Measurements from ENCODE around the gene RCAN2. TPM values are rescaled to one million over a fixed set of nuclear protein-coding genes. Genes with fewer than 3 reads are reported as not detected.

The RCAN2 gene
- total RNA-seq, 1 donor from 2014 or later: 11.7 TPM

DNA sequence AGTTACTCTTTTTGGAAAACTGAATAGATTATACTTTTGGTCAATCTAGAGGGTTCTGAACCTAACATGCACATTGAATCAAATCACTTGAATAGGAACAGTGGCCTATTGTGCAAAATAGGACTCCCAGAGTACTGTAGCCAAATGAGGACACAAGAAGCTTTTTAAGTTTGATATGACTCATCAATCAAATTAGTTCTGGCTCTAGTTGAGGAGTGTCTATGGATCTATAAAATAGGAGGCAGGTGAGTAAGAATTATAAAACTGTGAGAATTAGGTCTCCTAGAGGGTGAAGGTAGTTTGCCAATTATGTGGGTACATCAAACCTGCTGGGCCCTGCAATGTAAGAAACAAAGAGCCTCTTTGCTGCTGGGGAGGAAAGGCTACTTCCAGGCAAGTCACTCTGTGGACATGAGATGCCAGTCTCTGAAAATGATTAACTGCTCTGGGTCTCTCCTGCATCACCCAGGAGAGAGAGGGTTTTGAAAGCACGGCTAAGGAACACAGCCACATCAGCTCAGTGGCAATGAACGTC lies 112.3 kb downstream of the RCAN2 start:
- Histone ChIP-seq H3K36me3 (no peaks in the 10 kb centered on the region), H3K4me3 (no peak overlapping the region), H3K27me3 (no peaks in the 10 kb centered on the region), H3K4me1 (no peaks in the 10 kb centered on the region), H3K27ac (no peak overlapping the region), H3K9me3 (no peaks in the 10 kb centered on the region)
- TF ChIP-seq, protein P1, sequence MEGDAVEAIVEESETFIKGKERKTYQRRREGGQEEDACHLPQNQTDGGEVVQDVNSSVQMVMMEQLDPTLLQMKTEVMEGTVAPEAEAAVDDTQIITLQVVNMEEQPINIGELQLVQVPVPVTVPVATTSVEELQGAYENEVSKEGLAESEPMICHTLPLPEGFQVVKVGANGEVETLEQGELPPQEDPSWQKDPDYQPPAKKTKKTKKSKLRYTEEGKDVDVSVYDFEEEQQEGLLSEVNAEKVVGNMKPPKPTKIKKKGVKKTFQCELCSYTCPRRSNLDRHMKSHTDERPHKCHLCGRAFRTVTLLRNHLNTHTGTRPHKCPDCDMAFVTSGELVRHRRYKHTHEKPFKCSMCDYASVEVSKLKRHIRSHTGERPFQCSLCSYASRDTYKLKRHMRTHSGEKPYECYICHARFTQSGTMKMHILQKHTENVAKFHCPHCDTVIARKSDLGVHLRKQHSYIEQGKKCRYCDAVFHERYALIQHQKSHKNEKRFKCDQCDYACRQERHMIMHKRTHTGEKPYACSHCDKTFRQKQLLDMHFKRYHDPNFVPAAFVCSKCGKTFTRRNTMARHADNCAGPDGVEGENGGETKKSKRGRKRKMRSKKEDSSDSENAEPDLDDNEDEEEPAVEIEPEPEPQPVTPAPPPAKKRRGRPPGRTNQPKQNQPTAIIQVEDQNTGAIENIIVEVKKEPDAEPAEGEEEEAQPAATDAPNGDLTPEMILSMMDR (IDR thresholded peaks at IDR 0.05): no peak
- intact Hi-C loops (cut with DNase I): no loop called here
- ATAC-seq: no peak
- no peak for DNase-seq

DNA sequence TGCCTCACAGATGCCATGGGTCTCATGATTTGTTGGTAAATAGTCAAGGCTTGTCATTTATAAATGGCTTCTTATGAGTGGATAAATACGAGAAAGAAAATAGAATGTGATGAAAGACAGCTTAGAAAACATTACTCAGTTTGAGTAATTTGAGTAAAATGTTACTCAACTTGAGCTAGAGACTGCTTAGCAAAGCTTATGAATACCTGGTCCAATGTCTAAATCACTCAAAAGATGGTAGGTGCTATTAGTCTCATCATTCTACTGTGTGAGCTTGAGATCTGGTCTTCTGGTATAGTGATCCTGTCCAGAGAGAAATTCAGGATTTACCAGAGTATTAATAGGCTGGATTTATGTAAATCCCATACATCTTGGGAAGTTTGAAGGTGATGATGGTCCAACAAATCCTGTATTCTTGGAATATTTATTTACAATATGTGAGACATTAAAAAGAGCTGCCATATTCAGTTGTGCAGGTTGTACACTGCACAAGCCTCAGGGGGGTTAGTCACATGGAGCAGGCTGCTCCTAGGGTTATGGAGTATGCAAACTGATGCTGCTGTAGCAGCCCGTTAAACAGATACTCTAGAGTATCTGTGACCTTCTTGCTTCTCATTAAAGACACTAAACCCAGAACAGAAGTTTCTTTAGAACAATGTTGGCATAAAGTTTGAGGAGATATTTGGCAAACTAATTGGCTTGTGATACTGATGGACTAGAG lies 112.9 kb downstream of the RCAN2 start:
- Histone ChIP-seq H3K4me3 (no peak overlapping the region), H3K27me3 (no peaks in the 10 kb centered on the region), H3K4me1 (no peaks in the 10 kb centered on the region), H3K27ac (no peak overlapping the region), H3K36me3 (no peaks in the 10 kb centered on the region), H3K9me3 (no peaks in the 10 kb centered on the region)
- intact Hi-C loops (cut with DNase I): no loop called here
- TF ChIP-seq, protein P1 (IDR thresholded peaks at IDR 0.05): no peak
- no peak for ATAC-seq
- no peak for DNase-seq

DNA sequence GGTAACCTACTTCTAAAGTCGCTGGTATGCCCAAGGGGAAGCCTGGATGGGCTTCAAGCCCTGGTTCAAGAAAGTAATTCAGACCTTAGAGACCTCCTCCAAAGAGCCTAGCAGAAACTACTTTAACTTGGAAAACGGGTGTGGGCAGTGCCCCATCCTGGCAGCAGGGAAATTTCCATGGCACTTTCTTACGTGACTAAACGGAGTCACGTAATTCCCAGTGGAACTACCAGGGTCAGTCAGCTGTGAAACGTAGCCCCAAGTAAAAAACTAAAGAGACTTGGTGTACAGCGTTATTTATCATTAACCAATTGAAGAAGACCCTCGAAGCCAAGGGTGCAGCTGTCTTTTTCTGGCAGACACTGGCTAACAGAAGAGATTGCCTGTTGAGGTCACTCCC lies 114.0 kb downstream of the RCAN2 start:
- H3K4me3 ChIP-seq: no peak overlapping the region
- intact Hi-C loops (cut with DNase I): no loop called here
- TF ChIP-seq, protein P1 (IDR thresholded peaks at IDR 0.05): no peak
- H3K4me1 ChIP-seq: no peaks in the 10 kb centered on the region
- H3K9me3 ChIP-seq: no peaks in the 10 kb centered on the region
- no peak overlapping the region for H3K27ac ChIP-seq
- no peak for DNase-seq
- H3K27me3 ChIP-seq: no peaks in the 10 kb centered on the region
- H3K36me3 ChIP-seq: no peaks in the 10 kb centered on the region
- ATAC-seq: no peak

DNA sequence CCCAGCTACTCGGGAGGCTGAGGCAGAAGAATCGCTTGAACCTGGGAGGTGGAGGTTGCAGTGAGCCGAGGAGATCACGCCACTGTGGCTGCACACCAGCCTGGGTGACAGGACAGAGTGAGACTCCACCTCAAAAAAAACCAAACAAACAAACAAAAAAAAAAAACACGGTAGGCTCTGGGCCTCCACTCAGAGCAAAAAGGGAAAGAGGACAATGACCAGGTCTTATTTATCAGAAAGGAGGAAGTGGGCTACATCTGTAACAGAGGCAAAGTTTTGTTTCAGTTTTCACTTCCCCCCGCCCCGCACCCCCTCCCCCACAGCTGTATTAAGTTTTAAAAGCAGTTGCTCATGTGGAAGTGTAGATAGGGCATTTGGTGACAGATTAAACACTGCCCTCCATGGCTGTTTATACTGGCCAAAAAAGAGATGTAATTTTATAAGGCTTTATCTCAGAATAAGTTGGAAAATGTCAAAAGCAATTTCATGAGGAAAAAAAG lies 114.6 kb downstream of the RCAN2 start:
- Histone ChIP-seq H3K9me3 (no peaks in the 10 kb centered on the region), H3K27me3 (no peaks in the 10 kb centered on the region), H3K27ac (no peak overlapping the region), H3K36me3 (no peaks in the 10 kb centered on the region), H3K4me1 (no peaks in the 10 kb centered on the region), H3K4me3 (no peak overlapping the region)
- TF ChIP-seq, protein P1 (IDR thresholded peaks at IDR 0.05): no peak
- no peak for DNase-seq
- peak; percentile 70 for ATAC-seq
- intact Hi-C loops (cut with DNase I): no loop called here

DNA sequence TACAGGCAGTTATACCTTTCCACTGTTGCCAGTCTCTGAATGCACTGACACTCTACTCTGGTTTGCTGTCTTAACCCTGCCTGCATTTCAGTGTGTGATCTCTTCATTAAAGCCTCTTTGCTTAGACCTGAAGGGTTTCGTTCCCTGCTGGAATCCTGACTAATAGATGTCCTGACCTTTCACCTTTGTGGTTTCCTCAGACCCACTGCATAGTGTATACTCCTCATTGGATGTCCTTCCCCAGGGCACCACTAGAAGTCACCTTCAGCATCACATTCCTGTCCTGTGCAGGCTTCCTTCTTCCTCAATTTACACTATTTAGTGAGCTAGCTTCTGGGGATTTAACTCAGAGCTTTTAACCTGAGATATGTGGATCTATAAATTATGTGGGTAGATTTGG lies 120.6 kb downstream of the RCAN2 start:
- no peak for ATAC-seq
- no peak overlapping the region for H3K4me3 ChIP-seq
- no peak for DNase-seq
- TF ChIP-seq, protein P1 (IDR thresholded peaks at IDR 0.05): no peak
- H3K36me3 ChIP-seq: no peaks in the 10 kb centered on the region
- intact Hi-C loops (cut with DNase I): no loop called here
- no peak overlapping the region for H3K27ac ChIP-seq
- no peaks in the 10 kb centered on the region for H3K9me3 ChIP-seq
- no peaks in the 10 kb centered on the region for H3K27me3 ChIP-seq
- H3K4me1 ChIP-seq: no peaks in the 10 kb centered on the region

Measured in upper lobe of right lung (tissue), 1 donor.